VCaP (cell line): Measurements from ENCODE around the gene AUP1.

ENCODE experiments used
- H3K27ac ChIP-seq: fragments of 450-650 bp; 2 replicates; pipeline ENCODE4 v1.5.1; 2017
- TF ChIP-seq, protein P1 (sequence below): fragments of 450-650 bp; conservative IDR thresholded peaks from 2 replicates; pipeline ENCODE4 v1.5.1; 2017; ENCODE audit warnings: mild to moderate bottlenecking, moderate library complexity

The AUP1 gene

DNA sequence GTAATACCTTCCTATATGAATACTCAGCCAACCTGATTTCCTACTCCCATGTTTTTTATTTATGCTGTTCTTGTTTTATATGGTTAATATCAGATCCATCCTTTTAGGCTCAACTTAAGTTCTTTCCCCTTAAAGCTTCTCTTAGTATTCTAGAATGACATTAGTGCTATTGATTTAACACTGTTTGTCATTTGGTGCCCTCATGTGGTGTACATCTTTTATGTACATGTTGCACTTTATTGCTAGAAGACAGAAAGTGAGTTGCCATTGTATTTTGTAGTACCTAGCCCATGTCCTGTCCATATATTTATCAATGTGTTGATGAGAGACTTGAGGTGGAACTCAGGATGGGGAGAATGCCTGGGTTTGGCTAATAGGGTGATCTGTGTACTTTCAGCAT, 2.7 kb upstream of the AUP1 start:
- TF ChIP-seq, protein P1, sequence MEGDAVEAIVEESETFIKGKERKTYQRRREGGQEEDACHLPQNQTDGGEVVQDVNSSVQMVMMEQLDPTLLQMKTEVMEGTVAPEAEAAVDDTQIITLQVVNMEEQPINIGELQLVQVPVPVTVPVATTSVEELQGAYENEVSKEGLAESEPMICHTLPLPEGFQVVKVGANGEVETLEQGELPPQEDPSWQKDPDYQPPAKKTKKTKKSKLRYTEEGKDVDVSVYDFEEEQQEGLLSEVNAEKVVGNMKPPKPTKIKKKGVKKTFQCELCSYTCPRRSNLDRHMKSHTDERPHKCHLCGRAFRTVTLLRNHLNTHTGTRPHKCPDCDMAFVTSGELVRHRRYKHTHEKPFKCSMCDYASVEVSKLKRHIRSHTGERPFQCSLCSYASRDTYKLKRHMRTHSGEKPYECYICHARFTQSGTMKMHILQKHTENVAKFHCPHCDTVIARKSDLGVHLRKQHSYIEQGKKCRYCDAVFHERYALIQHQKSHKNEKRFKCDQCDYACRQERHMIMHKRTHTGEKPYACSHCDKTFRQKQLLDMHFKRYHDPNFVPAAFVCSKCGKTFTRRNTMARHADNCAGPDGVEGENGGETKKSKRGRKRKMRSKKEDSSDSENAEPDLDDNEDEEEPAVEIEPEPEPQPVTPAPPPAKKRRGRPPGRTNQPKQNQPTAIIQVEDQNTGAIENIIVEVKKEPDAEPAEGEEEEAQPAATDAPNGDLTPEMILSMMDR: peak; percentile 57
- no peak overlapping the region for H3K27ac ChIP-seq

DNA sequence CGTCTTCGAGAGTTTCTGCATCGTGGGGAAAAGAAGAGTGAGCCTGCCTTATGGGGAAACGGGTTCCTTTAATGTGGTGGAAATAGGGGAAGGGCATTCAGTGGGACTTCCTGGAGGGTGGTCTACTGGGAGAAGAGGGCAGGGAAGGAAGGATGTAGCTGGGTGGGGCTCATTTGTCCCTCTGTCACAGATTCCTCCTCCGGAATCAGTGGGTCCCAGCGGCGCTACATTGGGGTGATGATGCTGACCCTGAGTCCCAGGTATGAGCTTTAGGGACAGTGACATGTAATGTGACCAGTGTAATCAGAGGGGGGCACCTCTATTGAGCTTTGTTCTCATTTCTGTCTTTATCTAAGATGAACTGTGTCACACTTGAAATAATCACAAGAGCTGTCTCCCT, 2.2 kb upstream of the AUP1 start:
- TF ChIP-seq, protein P1: no peak
- no peak overlapping the region for H3K27ac ChIP-seq

DNA sequence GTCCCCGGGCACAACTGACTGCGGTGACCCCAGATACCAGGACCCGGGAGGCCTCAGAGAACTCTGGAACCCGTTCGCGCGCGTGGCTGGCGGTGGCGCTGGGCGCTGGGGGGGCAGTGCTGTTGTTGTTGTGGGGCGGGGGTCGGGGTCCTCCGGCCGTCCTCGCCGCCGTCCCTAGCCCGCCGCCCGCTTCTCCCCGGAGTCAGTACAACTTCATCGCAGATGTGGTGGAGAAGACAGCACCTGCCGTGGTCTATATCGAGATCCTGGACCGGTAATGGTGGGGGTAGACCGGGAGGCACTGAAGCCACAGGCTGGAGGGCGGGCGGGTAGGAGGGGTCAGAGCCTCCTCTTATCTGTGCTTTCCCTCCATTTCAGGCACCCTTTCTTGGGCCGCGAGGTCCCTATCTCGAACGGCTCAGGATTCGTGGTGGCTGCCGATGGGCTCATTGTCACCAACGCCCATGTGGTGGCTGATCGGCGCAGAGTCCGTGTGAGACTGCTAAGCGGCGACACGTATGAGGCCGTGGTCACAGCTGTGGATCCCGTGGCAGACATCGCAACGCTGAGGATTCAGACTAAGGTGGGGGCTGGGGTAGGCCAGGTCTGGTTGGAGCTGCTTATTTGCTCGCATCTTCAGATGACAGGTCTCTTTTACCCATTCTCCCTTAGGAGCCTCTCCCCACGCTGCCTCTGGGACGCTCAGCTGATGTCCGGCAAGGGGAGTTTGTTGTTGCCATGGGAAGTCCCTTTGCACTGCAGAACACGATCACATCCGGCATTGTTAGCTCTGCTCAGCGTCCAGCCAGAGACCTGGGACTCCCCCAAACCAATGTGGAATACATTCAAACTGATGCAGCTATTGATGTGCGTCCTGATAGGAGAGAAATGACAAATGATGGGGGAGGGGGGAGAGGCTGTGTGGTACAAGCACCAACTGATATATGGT, 1.0 kb upstream of the AUP1 start:
- TF ChIP-seq, protein P1: no peak
- H3K27ac ChIP-seq: peak overlapping the region; percentile 88

DNA sequence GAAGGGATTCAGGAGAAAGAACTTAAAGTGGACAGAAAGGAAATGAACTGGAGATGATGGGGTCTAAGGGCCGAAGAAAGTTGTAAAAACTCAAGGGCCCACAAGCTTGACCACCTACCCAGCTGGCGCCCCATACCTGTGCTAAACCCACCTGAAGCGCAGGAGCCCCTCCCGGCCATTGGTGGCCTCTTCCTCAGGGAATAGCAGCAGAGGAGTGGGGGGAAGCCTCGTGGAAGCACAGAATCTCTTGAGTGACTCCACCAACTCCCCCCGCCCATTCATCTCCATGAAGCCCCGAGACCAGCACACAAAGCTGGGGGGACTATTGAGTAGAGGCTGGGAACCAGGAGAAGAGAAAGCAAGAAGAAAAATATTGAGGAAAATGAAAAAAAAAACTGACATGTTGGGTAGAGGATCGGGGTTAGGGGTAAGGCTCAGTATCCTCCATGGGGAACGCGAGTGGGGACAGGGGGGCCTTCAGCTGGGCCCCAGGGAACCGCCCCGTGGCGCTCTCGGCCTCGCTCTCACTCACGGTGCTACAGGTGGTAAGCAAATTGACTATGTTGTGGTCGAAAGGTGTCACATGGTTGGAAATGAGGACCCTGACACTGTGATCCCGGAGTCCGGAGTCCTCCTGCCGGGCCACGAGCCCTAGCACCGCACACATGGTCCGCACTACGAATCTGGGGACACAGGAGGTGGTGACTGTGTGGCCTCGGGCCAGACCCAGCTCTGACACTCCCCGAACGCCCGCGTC, 728 bp downstream of the AUP1 start:
- TF ChIP-seq, protein P1: no peak
- H3K27ac ChIP-seq: peak overlapping the region; percentile 88

DNA sequence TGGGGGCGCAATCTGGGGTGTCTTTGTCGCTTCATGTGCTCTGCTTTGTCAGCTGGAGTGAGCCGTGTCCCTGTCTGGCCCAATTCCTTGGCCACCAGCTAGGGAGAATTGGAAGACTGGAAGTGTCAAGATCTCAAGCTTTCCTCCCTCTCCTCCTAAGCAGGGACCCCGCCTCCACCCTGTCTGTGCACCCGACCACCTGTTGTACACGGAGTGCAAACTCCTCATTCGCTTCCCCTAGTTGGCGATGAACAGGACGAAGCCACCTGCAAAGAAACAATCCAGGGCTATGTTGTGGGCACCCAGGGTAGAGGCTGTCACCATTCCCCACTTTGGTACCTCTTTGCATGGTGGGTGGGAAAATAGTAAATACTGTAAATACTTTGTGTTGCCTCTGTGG, 1.8 kb downstream of the AUP1 start:
- TF ChIP-seq, protein P1: no peak
- no peak overlapping the region for H3K27ac ChIP-seq

DNA sequence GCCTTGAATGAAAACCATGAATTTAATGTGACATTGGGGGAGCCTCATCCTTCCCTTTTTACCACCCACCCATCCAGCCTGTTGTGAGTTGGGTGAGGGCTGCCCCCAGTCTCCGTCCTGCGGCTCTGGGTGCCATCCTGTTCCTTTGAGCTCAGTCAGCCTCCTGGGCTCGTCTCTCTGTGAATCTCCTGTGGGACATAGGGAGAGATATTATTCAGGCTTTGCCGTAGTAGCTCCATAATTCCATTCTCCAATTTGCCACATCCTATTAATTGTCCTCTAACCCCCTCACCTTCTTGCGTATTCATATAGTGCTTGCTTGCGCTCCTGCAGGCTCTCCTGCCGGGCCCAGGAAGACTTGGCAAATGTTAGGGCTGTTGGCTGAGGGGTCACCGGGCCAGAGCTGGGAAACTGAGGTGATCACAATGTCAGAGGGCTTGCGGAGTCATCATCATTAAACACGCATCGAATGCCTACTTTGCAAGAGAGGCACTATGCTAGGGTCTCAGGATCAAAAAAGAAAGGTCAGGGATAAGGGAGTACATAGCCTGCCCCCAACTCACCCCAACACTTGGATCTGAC, 2.8 kb downstream of the AUP1 start:
- no peak overlapping the region for H3K27ac ChIP-seq
- TF ChIP-seq, protein P1: no peak
